Stimulated activated CD4-positive, alpha-beta T cell treated with anti-CD3 and anti-CD28 coated beads, TNF-alpha, amount 100 ng/mL, for 48 hours (primary cell): Measurements from ENCODE around the gene EFNA3.

Experiments used
- DNase-seq, 3 donors: peaks; one replicate each; pipeline ENCODE4 v3.0.0-alpha.2; 2020; ENCODE audit warnings: low read depth in 3 of 3

EFNA3 gene

GRCh38 chr1:155083052-155083541 lies 4.5 kb downstream of the EFNA3 start:
- no peak for DNase-seq

- DNase-seq, result no peak
These were observed 5.5 kb downstream of the EFNA3 start for GRCh38 chr1:155083865-155084721.

GRCh38 chr1:155084722-155085503 lies 6.3 kb downstream of the EFNA3 start:
- DNase-seq, result peak; percentile 83 to 94 (median 84)

- DNase-seq, result peak; percentile 50 to 82 (median 77)
These were observed 7.0 kb downstream of the EFNA3 start for GRCh38 chr1:155085504-155086127.

- peak; percentile 68 to 70 (median 69) for DNase-seq
These were observed 7.6 kb downstream of the EFNA3 start for GRCh38 chr1:155086128-155086741.

- no peak for DNase-seq
These were observed 8.4 kb downstream of the EFNA3 start for GRCh38 chr1:155086856-155087535.

- peak; percentile 68 to 80 (median 73) for DNase-seq
These were observed 12.7 kb downstream of the EFNA3 start for GRCh38 chr1:155091071-155092051.

- DNase-seq, result no peak
These were observed 13.5 kb downstream of the EFNA3 start for GRCh38 chr1:155092131-155092530.

GRCh38 chr1:155092641-155093040 lies 14.0 kb downstream of the EFNA3 start:
- no peak for DNase-seq

- DNase-seq, result no peak
These were observed 15.4 kb downstream of the EFNA3 start for GRCh38 chr1:155093911-155094621.

GRCh38 chr1:155094622-155094948 lies 15.9 kb downstream of the EFNA3 start:
- no peak for DNase-seq

GRCh38 chr1:155099331-155099730 lies 20.7 kb downstream of the EFNA3 start:
- DNase-seq, result no peak

- no peak for DNase-seq
These were observed 24.7 kb downstream of the EFNA3 start for GRCh38 chr1:155103325-155103724.

GRCh38 chr1:155104605-155105534 lies 26.2 kb downstream of the EFNA3 start:
- no peak for DNase-seq

GRCh38 chr1:155105604-155106011 lies 27.0 kb downstream of the EFNA3 start:
- DNase-seq, result no peak

GRCh38 chr1:155106862-155107261 lies 28.2 kb downstream of the EFNA3 start:
- no peak for DNase-seq

- no peak for DNase-seq
These were observed 28.9 kb downstream of the EFNA3 start for GRCh38 chr1:155107309-155108264.
